Naive thymus-derived CD4-positive, alpha-beta T cell (primary cell): Measurements from ENCODE around the gene TTC7B. TPM values are rescaled to one million over a fixed set of nuclear protein-coding genes. Genes with fewer than 3 reads are reported as not detected.

Experiments used
- ATAC-seq: fragments of 150-1000 bp; cut with Tn5 transposase; 2 replicates; pipeline ENCODE4 v1.10.0; 2021; ENCODE audit warnings: mild to moderate bottlenecking, moderate library complexity
- CTCF ChIA-PET: fragments of 350-600 bp; sonication (Branson Sonifier 250); formaldehyde crosslinking; loops from one replicate; lab custom pipeline; 2021; ENCODE audit warnings: antibody characterized with exemption; lab: Charles Lee
- POLR2A ChIA-PET: fragments of 350-600 bp; sonication (Branson Sonifier 250); formaldehyde crosslinking; loops from one replicate; lab custom pipeline; 2021; ENCODE audit warnings: antibody characterized with exemption, inconsistent platforms; lab: Charles Lee
- DNase-seq, 9 donors: peaks; one replicate each; pipeline versions ENCODE4 v3.0.0 to v3.0.0-alpha.2; 2020 to 2022; ENCODE audit warnings: mixed read lengths in 1 of 9
- H3K27ac ChIP-seq: one replicate; pipeline ENCODE4 v1.7.0; 2013; ENCODE audit warnings: mild to moderate bottlenecking, low read depth, low read length, moderate library complexity
- H3K27me3 ChIP-seq, 2 donors: one replicate each; pipeline ENCODE4 v1.7.0; 2013; ENCODE audit warnings: low read length in 2 of 2, mild to moderate bottlenecking in 2 of 2, moderate library complexity in 2 of 2; ENCODE audit not compliant: control insufficient read depth in 2 of 2, insufficient read depth in 2 of 2
- H3K36me3 ChIP-seq, 3 experiments: 1 replicate in 2 of 3; 2 replicates in 1 of 3; pipeline ENCODE4 v1.7.0; 2013; ENCODE audit warnings: low read length in 3 of 3, mild to moderate bottlenecking in 3 of 3, moderate library complexity in 1 of 3; ENCODE audit not compliant: insufficient read depth in 3 of 3, control insufficient read depth in 2 of 3
- H3K4me1 ChIP-seq, 2 donors: one replicate each; pipeline ENCODE4 v1.7.0; 2013; ENCODE audit warnings: low read length in 2 of 2, mild to moderate bottlenecking in 2 of 2, moderate library complexity in 1 of 2; ENCODE audit not compliant: control insufficient read depth in 2 of 2, insufficient read depth in 2 of 2
- H3K4me3 ChIP-seq: 2 replicates; pipeline ENCODE4 v1.7.0; 2013; ENCODE audit warnings: mild to moderate bottlenecking, low read length
- H3K9me3 ChIP-seq, 3 experiments: 1 replicate in 2 of 3; 2 replicates in 1 of 3; pipeline ENCODE4 v1.7.0; 2013; ENCODE audit warnings: low read length in 3 of 3; ENCODE audit not compliant: control insufficient read depth in 2 of 3
- H3K27ac Mint-ChIP-seq, 9 donors: one replicate each; pipeline ENCODE4 v1.8.0; 2020 to 2022; ENCODE audit warnings: mixed read lengths in 9 of 9, mild to moderate bottlenecking in 8 of 9, moderate library complexity in 5 of 9, inconsistent platforms in 2 of 9
- H3K27me3 Mint-ChIP-seq, 5 donors: one replicate each; pipeline ENCODE4 v1.8.0; 2021 to 2022; ENCODE audit warnings: mixed read lengths in 5 of 5, mild to moderate bottlenecking in 1 of 5
- H3K36me3 Mint-ChIP-seq, 5 donors: one replicate each; pipeline ENCODE4 v1.8.0; 2020 to 2022; ENCODE audit warnings: mixed read lengths in 5 of 5, mild to moderate bottlenecking in 3 of 5, inconsistent platforms in 1 of 5
- H3K4me1 Mint-ChIP-seq, 7 donors: one replicate each; pipeline ENCODE4 v1.8.0; 2020 to 2022; ENCODE audit warnings: mixed read lengths in 7 of 7, mild to moderate bottlenecking in 3 of 7, inconsistent platforms in 1 of 7
- H3K4me3 Mint-ChIP-seq, 10 donors: one replicate each; pipeline ENCODE4 v1.8.0; 2020 to 2022; ENCODE audit warnings: mild to moderate bottlenecking in 10 of 10, mixed read lengths in 10 of 10, moderate library complexity in 6 of 10, inconsistent platforms in 2 of 10
- H3K9me3 Mint-ChIP-seq, 11 donors: one replicate each; pipeline ENCODE4 v1.8.0; 2020 to 2022; ENCODE audit warnings: mixed read lengths in 11 of 11, mild to moderate bottlenecking in 4 of 11, inconsistent platforms in 1 of 11, moderate library complexity in 1 of 11
- intact Hi-C, 2 donors: fragments of 100-400 bp; cut with micrococcal nuclease; formaldehyde crosslinking; loops; one replicate each; pipeline ENCODE4 v1.15.1; 2023
- polyA plus RNA-seq, 2 donors: library from polyadenylated mRNA; unstranded; fragments of 300-500 nt; fragmentation: Illumina TruSeq; gene quantifications; one replicate each; pipeline ENCODE4 v1.2.3, GENCODE V29; 2021
- total RNA-seq, 6 experiments: library from RNA in 5 of 6; stranded (reverse) in 5 of 6; gene quantifications; 1 replicate in 5 of 6; 2 replicates in 1 of 6; pipeline ENCODE4 v1.2.3 and lab custom pipeline; 2021 to 2026

The TTC7B gene
- total and polyA plus RNA-seq, 7 experiments from 2014 or later = 0.08 to 9.5 (median 3.4) TPM; not detected in 2

GRCh38 chr14:90782892-90783291 is 33.3 kb downstream of the TTC7B start:
- intact Hi-C loops = no loop called here
- Histone ChIP-seq H3K27me3 (no peaks in the 10 kb centered on the region), H3K4me1 (no peaks in the 10 kb centered on the region), H3K9me3 (no peaks in the 10 kb centered on the region), H3K4me3 (no peak overlapping the region), H3K27ac (no peak overlapping the region), H3K36me3 (no peaks in the 10 kb centered on the region)
- POLR2A ChIA-PET = interaction anchor here (0.6 kb wide), 1 partner anchor 38 kb away, joined by 4 read pairs; no protein-coding TSS in a partner anchor
- Mint-ChIP-seq H3K27me3 (no peaks in the 10 kb centered on the region), H3K4me3 (no peak overlapping the region), H3K4me1 (no peaks in the 10 kb centered on the region), H3K36me3 (no peaks in the 10 kb centered on the region), H3K27ac (no peak overlapping the region), H3K9me3 (no peaks in the 10 kb centered on the region)
- CTCF ChIA-PET = interaction anchor here (0.6 kb wide), 1 partner anchor 390 kb away, joined by 4 read pairs; no protein-coding TSS in a partner anchor
- ATAC-seq (no peak), DNase-seq (no peak)

- Histone ChIP-seq H3K27ac (no peak overlapping the region), H3K27me3 (no peaks in the 10 kb centered on the region), H3K4me3 (no peak overlapping the region), H3K4me1 (no peaks in the 10 kb centered on the region), H3K36me3 (no peaks in the 10 kb centered on the region), H3K9me3 (no peaks in the 10 kb centered on the region)
- H3K4me1 Mint-ChIP-seq = no peaks in the 10 kb centered on the region
- ATAC-seq = no peak
- intact Hi-C loops = no loop called here
- no peaks in the 10 kb centered on the region for H3K27me3 Mint-ChIP-seq
- POLR2A ChIA-PET = no interaction called here
- DNase-seq = no peak
- H3K36me3 Mint-ChIP-seq = no peaks in the 10 kb centered on the region
- H3K27ac Mint-ChIP-seq = no peak overlapping the region
- no peaks in the 10 kb centered on the region for H3K9me3 Mint-ChIP-seq
- CTCF ChIA-PET = no interaction called here
- no peak overlapping the region for H3K4me3 Mint-ChIP-seq
Measured at GRCh38 chr14:90781876-90782275, 34.4 kb downstream of the TTC7B start.

GRCh38 chr14:90781344-90781761 is 34.9 kb downstream of the TTC7B start:
- H3K36me3 ChIP-seq = no peaks in the 10 kb centered on the region
- ChIA-PET CTCF (no interaction called here), POLR2A (no interaction called here)
- no peaks in the 10 kb centered on the region for H3K4me1 ChIP-seq
- H3K9me3 ChIP-seq = no peaks in the 10 kb centered on the region
- no peak overlapping the region for H3K4me3 Mint-ChIP-seq
- no peaks in the 10 kb centered on the region for H3K9me3 Mint-ChIP-seq
- ATAC-seq = no peak
- no peaks in the 10 kb centered on the region for H3K4me1 Mint-ChIP-seq
- H3K27ac ChIP-seq = no peak overlapping the region
- no peaks in the 10 kb centered on the region for H3K27me3 Mint-ChIP-seq
- DNase-seq = no peak
- no peaks in the 10 kb centered on the region for H3K36me3 Mint-ChIP-seq
- H3K27me3 ChIP-seq = no peaks in the 10 kb centered on the region
- no peak overlapping the region for H3K4me3 ChIP-seq
- no peak overlapping the region for H3K27ac Mint-ChIP-seq
- intact Hi-C loops = no loop called here

- no peak overlapping the region for H3K27ac Mint-ChIP-seq
- CTCF ChIA-PET = no interaction called here
Measured at GRCh38 chr14:90780519-90780918, 35.7 kb downstream of the TTC7B start.

GRCh38 chr14:90778571-90779255 is 37.5 kb downstream of the TTC7B start:
- H3K27ac ChIP-seq = no peak overlapping the region
- CTCF ChIA-PET = no interaction called here
- no peaks in the 10 kb centered on the region for H3K4me1 ChIP-seq
- Mint-ChIP-seq H3K27me3 (no peaks in the 10 kb centered on the region), H3K27ac (no peak overlapping the region), H3K4me1 (no peaks in the 10 kb centered on the region), H3K4me3 (no peak overlapping the region), H3K36me3 (no peaks in the 10 kb centered on the region), H3K9me3 (no peaks in the 10 kb centered on the region)
- DNase-seq = no peak
- no peaks in the 10 kb centered on the region for H3K9me3 ChIP-seq
- intact Hi-C loops = no loop called here
- H3K4me3 ChIP-seq = no peak overlapping the region
- POLR2A ChIA-PET = no interaction called here
- ATAC-seq = no peak
- no peaks in the 10 kb centered on the region for H3K27me3 ChIP-seq
- no peaks in the 10 kb centered on the region for H3K36me3 ChIP-seq

More at GRCh38 chr14:90780519-90780918, 35.7 kb downstream of the TTC7B start:
- H3K36me3 Mint-ChIP-seq = no peaks in the 10 kb centered on the region
- no peaks in the 10 kb centered on the region for H3K9me3 ChIP-seq
- H3K27me3 Mint-ChIP-seq = no peaks in the 10 kb centered on the region
- no peak for DNase-seq
- H3K27ac ChIP-seq = no peak overlapping the region
- ATAC-seq = no peak
- no peaks in the 10 kb centered on the region for H3K4me1 ChIP-seq
- no peaks in the 10 kb centered on the region for H3K4me1 Mint-ChIP-seq
- H3K27me3 ChIP-seq = no peaks in the 10 kb centered on the region
- POLR2A ChIA-PET = no interaction called here
- intact Hi-C loops = no loop called here
- no peaks in the 10 kb centered on the region for H3K9me3 Mint-ChIP-seq
- no peaks in the 10 kb centered on the region for H3K36me3 ChIP-seq
- H3K4me3 ChIP-seq = no peak overlapping the region
- no peak overlapping the region for H3K4me3 Mint-ChIP-seq

GRCh38 chr14:90777830-90778485 is 38.3 kb downstream of the TTC7B start:
- Mint-ChIP-seq H3K4me3 (no peak overlapping the region), H3K9me3 (no peaks in the 10 kb centered on the region), H3K27me3 (no peaks in the 10 kb centered on the region), H3K4me1 (no peaks in the 10 kb centered on the region), H3K27ac (no peak overlapping the region), H3K36me3 (no peaks in the 10 kb centered on the region)
- Histone ChIP-seq H3K27ac (no peak overlapping the region), H3K4me3 (no peak overlapping the region), H3K4me1 (no peaks in the 10 kb centered on the region), H3K27me3 (no peaks in the 10 kb centered on the region), H3K36me3 (no peaks in the 10 kb centered on the region), H3K9me3 (no peaks in the 10 kb centered on the region)
- ChIA-PET CTCF (interaction anchor here (0.9 kb wide), 1 partner anchor 10 kb away, joined by 4 read pairs; no protein-coding TSS in a partner anchor), POLR2A (no interaction called here)
- DNase-seq (no peak), ATAC-seq (no peak)
- intact Hi-C loops = no loop called here

GRCh38 chr14:90777358-90777757 is 38.9 kb downstream of the TTC7B start:
- no peaks in the 10 kb centered on the region for H3K27me3 ChIP-seq
- no peak overlapping the region for H3K4me3 Mint-ChIP-seq
- no peak overlapping the region for H3K4me3 ChIP-seq
- no peaks in the 10 kb centered on the region for H3K4me1 Mint-ChIP-seq
- H3K27ac ChIP-seq = no peak overlapping the region
- DNase-seq (no peak), ATAC-seq (no peak)
- no peaks in the 10 kb centered on the region for H3K36me3 ChIP-seq
- H3K36me3 Mint-ChIP-seq = no peaks in the 10 kb centered on the region
- no peaks in the 10 kb centered on the region for H3K4me1 ChIP-seq
- H3K9me3 ChIP-seq = no peaks in the 10 kb centered on the region
- intact Hi-C loops = no loop called here
- ChIA-PET POLR2A (no interaction called here), CTCF (interaction anchor here (0.9 kb wide), 1 partner anchor 10 kb away, joined by 4 read pairs; no protein-coding TSS in a partner anchor)
- H3K27me3 Mint-ChIP-seq = no peaks in the 10 kb centered on the region
- no peak overlapping the region for H3K27ac Mint-ChIP-seq
- no peaks in the 10 kb centered on the region for H3K9me3 Mint-ChIP-seq
